H9 (cell line): Measurements from ENCODE around the gene CEACAM16. TPM values are rescaled to one million over a fixed set of nuclear protein-coding genes. Genes with fewer than 3 reads are reported as not detected.

Source experiments
- DNase-seq: peaks from one replicate; pipeline ENCODE4 v3.0.0-alpha.2; 2017
- H2AFZ ChIP-seq: one replicate; pipeline ENCODE4 v1.6.1; 2013; ENCODE audit warnings: mild to moderate bottlenecking, low read length, control low read depth, moderate library complexity
- H2AK5ac ChIP-seq: 2 replicates; pipeline ENCODE4 v1.6.1; 2013; ENCODE audit warnings: low read length, control low read depth, mixed read lengths; ENCODE audit not compliant: insufficient read length
- H2BK120ac ChIP-seq: one replicate; pipeline ENCODE4 v1.6.1; 2013; ENCODE audit warnings: low read depth, mild to moderate bottlenecking, low read length, control low read depth, inconsistent platforms; ENCODE audit not compliant: poor library complexity, severe bottlenecking
- H2BK12ac ChIP-seq: 2 replicates; pipeline ENCODE4 v1.6.1; 2013; ENCODE audit warnings: low read length, control low read depth, mixed read lengths, low read depth; ENCODE audit not compliant: insufficient read length
- H2BK15ac ChIP-seq: 2 replicates; pipeline ENCODE4 v1.6.1; 2013; ENCODE audit warnings: low read depth, low read length, control low read depth
- H2BK20ac ChIP-seq: one replicate; pipeline ENCODE4 v1.6.1; 2013; ENCODE audit warnings: low read depth, mild to moderate bottlenecking, low read length, control low read depth, inconsistent platforms; ENCODE audit not compliant: poor library complexity, severe bottlenecking
- H2BK5ac ChIP-seq: 2 replicates; pipeline ENCODE4 v1.6.1; 2013; ENCODE audit warnings: low read length, control low read depth, mixed read lengths; ENCODE audit not compliant: insufficient read length
- H3K14ac ChIP-seq: 2 replicates; pipeline ENCODE4 v1.6.1; 2013; ENCODE audit warnings: low read length, control low read depth; ENCODE audit not compliant: insufficient read depth
- H3K18ac ChIP-seq: 2 replicates; pipeline ENCODE4 v1.6.1; 2013; ENCODE audit warnings: low read depth, mild to moderate bottlenecking, mixed read lengths, low read length, control low read depth; ENCODE audit not compliant: insufficient read length
- H3K23ac ChIP-seq: 2 replicates; pipeline ENCODE4 v1.6.1; 2013; ENCODE audit warnings: low read length, control low read depth, mixed read lengths, low read depth; ENCODE audit not compliant: insufficient read length
- H3K23me2 ChIP-seq: 2 replicates; pipeline ENCODE4 v1.6.1; 2013; ENCODE audit warnings: low read depth, mild to moderate bottlenecking, mixed read lengths, low read length, control low read depth; ENCODE audit not compliant: insufficient read length, poor library complexity, severe bottlenecking
- H3K27ac ChIP-seq: 2 replicates; pipeline ENCODE4 v1.5.1; 2013; ENCODE audit warnings: low read length, control low read depth, mixed read lengths, low read depth; ENCODE audit not compliant: insufficient read length
- H3K27me3 ChIP-seq: 2 replicates; pipeline ENCODE4 v1.6.1; 2013; ENCODE audit warnings: low read length, control low read depth, inconsistent platforms; ENCODE audit not compliant: insufficient read depth
- H3K4ac ChIP-seq: 2 replicates; pipeline ENCODE4 v1.6.1; 2013; ENCODE audit warnings: low read depth, mild to moderate bottlenecking, control low read depth, inconsistent platforms, low read length, moderate library complexity
- H3K4me1 ChIP-seq: 2 replicates; pipeline ENCODE4 v1.6.1; 2013; ENCODE audit warnings: low read length, control low read depth, inconsistent platforms; ENCODE audit not compliant: insufficient read depth
- H3K4me2 ChIP-seq: 2 replicates; pipeline ENCODE4 v1.6.1; 2013; ENCODE audit warnings: low read length, control low read depth, mixed read lengths; ENCODE audit not compliant: insufficient read length, insufficient read depth
- H3K56ac ChIP-seq: 2 replicates; pipeline ENCODE4 v1.6.1; 2013; ENCODE audit warnings: low read depth, mild to moderate bottlenecking, mixed read lengths, low read length, control low read depth; ENCODE audit not compliant: insufficient read length
- H3K79me1 ChIP-seq: 2 replicates; pipeline ENCODE4 v1.6.1; 2013; ENCODE audit warnings: low read depth, mild to moderate bottlenecking, moderate library complexity, low read length, control low read depth, inconsistent platforms; ENCODE audit not compliant: insufficient read depth, poor library complexity, severe bottlenecking
- H3K79me2 ChIP-seq: 2 replicates; pipeline ENCODE4 v1.6.1; 2013; ENCODE audit warnings: low read length, control low read depth, inconsistent platforms; ENCODE audit not compliant: insufficient read depth
- H3K9ac ChIP-seq: 2 replicates; pipeline ENCODE4 v1.6.1; 2013; ENCODE audit warnings: low read length, control low read depth, mixed read lengths; ENCODE audit not compliant: insufficient read length; ENCODE audit errors: extremely low read depth
- H3K9me3 ChIP-seq: one replicate; pipeline ENCODE4 v1.6.1; 2013; ENCODE audit warnings: low read depth, low read length, inconsistent platforms; ENCODE audit not compliant: control insufficient read depth
- H3T11ph ChIP-seq: one replicate; pipeline ENCODE4 v1.6.1; 2013; ENCODE audit warnings: mild to moderate bottlenecking, low read length, control low read depth, inconsistent platforms
- H4K20me1 ChIP-seq: one replicate; pipeline ENCODE4 v1.6.1; 2013; ENCODE audit not compliant: control insufficient read depth, insufficient read length, insufficient read depth
- H4K5ac ChIP-seq: 2 replicates; pipeline ENCODE4 v1.6.1; 2013; ENCODE audit warnings: low read depth, mild to moderate bottlenecking, mixed read lengths, low read length, control low read depth; ENCODE audit not compliant: insufficient read length
- H4K8ac ChIP-seq: replicated peaks from 2 replicates; pipeline ENCODE4 v1.6.1; 2013; ENCODE audit warnings: low read length, control low read depth, mixed read lengths, low read depth; ENCODE audit not compliant: insufficient read length
- H4K91ac ChIP-seq: 2 replicates; pipeline ENCODE4 v1.6.1; 2013; ENCODE audit warnings: low read depth, mild to moderate bottlenecking, moderate library complexity, mixed read lengths, low read length, control low read depth; ENCODE audit not compliant: insufficient read length
- H3K27ac Mint-ChIP-seq, 3 experiments: 2 replicates in 2 of 3; 3 replicates in 1 of 3; pipeline ENCODE4 v1.8.0; 2020 to 2021; ENCODE audit warnings: mixed read lengths in 3 of 3, mild to moderate bottlenecking in 1 of 3, moderate library complexity in 1 of 3
- H3K27me3 Mint-ChIP-seq: 2 replicates; pipeline ENCODE4 v1.8.0; 2021; ENCODE audit warnings: low read depth, mild to moderate bottlenecking, moderate library complexity, mixed read lengths
- H3K36me3 Mint-ChIP-seq, 3 experiments: 2 replicates in 2 of 3; 3 replicates in 1 of 3; pipeline ENCODE4 v1.8.0; 2020 to 2021; ENCODE audit warnings: low read depth in 3 of 3, mixed read lengths in 3 of 3; ENCODE audit not compliant: insufficient read depth in 1 of 3
- H3K4me1 Mint-ChIP-seq, 2 experiments: 2 replicates each; pipeline ENCODE4 v1.8.0; 2020; ENCODE audit warnings: mixed read lengths in 2 of 2
- H3K4me3 Mint-ChIP-seq, 2 experiments: 2 replicates in 1 of 2; 3 replicates in 1 of 2; pipeline ENCODE4 v1.8.0; 2020 to 2021; ENCODE audit warnings: mild to moderate bottlenecking in 2 of 2, mixed read lengths in 2 of 2, moderate library complexity in 1 of 2
- H3K9me3 Mint-ChIP-seq, 2 experiments: 2 replicates in 1 of 2; 3 replicates in 1 of 2; pipeline ENCODE4 v1.8.0; 2020; ENCODE audit warnings: mild to moderate bottlenecking in 2 of 2, mixed read lengths in 2 of 2, moderate library complexity in 1 of 2
- WGBS: extraction: QIAGEN DNeasy Blood & Tissue Kit; methylation state at CpG from one replicate; pipeline ENCODE4 v1.1.7; 2013; ENCODE audit warnings: missing lambda C conversion rate, low lambda C conversion rate, mixed read lengths; ENCODE audit not compliant: insufficient read length; ENCODE audit errors: extremely low coverage; 5-methylcytosine and 5-hydroxymethylcytosine counted together
- total RNA-seq: library from RNA; stranded (reverse); gene quantifications from 2 replicates; pipeline ENCODE4 v1.2.1, GENCODE V29; 2021
- TF ChIP-seq, protein P1 (sequence below): fragments of 200-600 bp; sonication (generic); conservative IDR thresholded peaks from 3 replicates; pipeline ENCODE4 v1.8.0; 2021; ENCODE audit warnings: antibody characterized with exemption, mild to moderate bottlenecking

The CEACAM16 gene
- total RNA-seq, 1 experiment from 2014 or later, result not detected

DNA sequence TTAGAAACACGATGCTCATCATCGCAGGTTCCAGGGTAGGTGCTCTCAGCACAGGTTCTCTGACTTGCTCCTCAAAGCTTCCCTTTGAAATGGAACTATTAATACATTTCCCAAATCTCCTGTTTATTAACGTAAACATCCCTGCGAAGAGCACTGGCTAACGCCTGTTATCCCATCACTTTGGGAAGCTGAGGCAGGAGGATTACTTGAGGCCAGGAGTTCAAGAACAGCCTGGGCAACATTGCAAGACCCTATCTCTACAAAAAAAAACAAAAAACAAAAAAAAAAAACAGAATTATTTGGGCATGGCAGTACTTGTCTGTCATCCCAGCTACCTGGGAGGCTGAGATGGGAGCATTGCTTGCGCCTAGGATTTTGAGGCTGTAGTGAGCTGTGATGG lies 18.7 kb downstream of the CEACAM16 start:
- Histone ChIP-seq H3K4me1 (no peaks in the 10 kb centered on the region; the same call in 1 of the 2 replicates), H2BK12ac (no peak overlapping the region), H2AK5ac (no peak overlapping the region), H3K4me2 (no peak overlapping the region), H2BK20ac (no peak overlapping the region), H4K8ac (no peak overlapping the region), H3K4ac (no peak overlapping the region), H3K9ac (no peak overlapping the region), H3K79me2 (no peaks in the 10 kb centered on the region), H4K5ac (no peak overlapping the region), H3K27ac (no peak overlapping the region), H4K20me1 (no peaks in the 10 kb centered on the region), H2BK15ac (no peak overlapping the region), H4K91ac (no peak overlapping the region), H2AFZ (no peak overlapping the region), H3K9me3 (peaks cover 5% of the 10 kb centered on the region), H3K18ac (no peak overlapping the region), H3K56ac (no peak overlapping the region), H3K23ac (no peak overlapping the region), H3K79me1 (no peaks in the 10 kb centered on the region), H3T11ph (no peak overlapping the region), H3K14ac (no peak overlapping the region), H2BK120ac (no peak overlapping the region), H2BK5ac (no peak overlapping the region), H3K23me2 (no peaks in the 10 kb centered on the region), H3K27me3 (no peaks in the 10 kb centered on the region)
- Mint-ChIP-seq H3K9me3 (peaks cover 21% of the 10 kb centered on the region in 2 experiments), H3K27me3 (peaks cover 3% of the 10 kb centered on the region), H3K27ac (peak overlapping the region in 1 of 3 experiments; percentile 72; a peak in 1 of 7 replicates), H3K4me3 (no peak overlapping the region), H3K36me3 (peaks cover 14 to 15% (median 15%) of the 10 kb centered on the region in 3 experiments), H3K4me1 (peaks cover 11 to 12% of the 10 kb centered on the region in 2 experiments)
- no CpG with 5 or more reads among the region's 6 CpGs for WGBS
- TF ChIP-seq, protein P1, sequence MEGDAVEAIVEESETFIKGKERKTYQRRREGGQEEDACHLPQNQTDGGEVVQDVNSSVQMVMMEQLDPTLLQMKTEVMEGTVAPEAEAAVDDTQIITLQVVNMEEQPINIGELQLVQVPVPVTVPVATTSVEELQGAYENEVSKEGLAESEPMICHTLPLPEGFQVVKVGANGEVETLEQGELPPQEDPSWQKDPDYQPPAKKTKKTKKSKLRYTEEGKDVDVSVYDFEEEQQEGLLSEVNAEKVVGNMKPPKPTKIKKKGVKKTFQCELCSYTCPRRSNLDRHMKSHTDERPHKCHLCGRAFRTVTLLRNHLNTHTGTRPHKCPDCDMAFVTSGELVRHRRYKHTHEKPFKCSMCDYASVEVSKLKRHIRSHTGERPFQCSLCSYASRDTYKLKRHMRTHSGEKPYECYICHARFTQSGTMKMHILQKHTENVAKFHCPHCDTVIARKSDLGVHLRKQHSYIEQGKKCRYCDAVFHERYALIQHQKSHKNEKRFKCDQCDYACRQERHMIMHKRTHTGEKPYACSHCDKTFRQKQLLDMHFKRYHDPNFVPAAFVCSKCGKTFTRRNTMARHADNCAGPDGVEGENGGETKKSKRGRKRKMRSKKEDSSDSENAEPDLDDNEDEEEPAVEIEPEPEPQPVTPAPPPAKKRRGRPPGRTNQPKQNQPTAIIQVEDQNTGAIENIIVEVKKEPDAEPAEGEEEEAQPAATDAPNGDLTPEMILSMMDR, result no peak
- DNase-seq, result no peak
